ENCODE results near the gene ZER1.

Gene ZER1

GRCh38 chr9:128743421-128743820, 28.3 kb downstream of the ZER1 start:
- no peak for FAIRE-seq
- no peak for DNase-seq (ENCODE audit: insufficient read length, low spot score)

DNA sequence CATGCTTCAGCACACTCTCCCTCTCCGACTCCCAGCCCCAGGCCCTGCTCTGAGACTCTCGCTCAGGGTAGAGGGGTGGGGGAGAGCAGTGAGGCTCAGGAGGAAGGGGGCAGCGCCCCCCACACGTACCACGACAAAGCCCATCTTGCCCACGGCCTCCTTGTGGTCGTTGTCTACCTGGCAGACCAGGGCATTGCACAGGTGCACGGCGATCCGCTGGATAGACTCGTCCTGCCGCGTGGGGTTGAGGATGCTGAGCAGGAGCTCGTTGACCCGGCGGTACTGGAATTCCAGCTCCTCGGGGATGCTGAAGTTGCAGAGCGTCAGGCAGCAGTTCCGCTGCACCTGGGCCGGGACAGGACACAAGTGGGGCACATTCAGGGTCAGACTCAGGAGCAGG, 29.3 kb downstream of the ZER1 start:
- FAIRE-seq (no peak), DNase-seq (ENCODE audit: insufficient read length, low spot score) (no peak)

DNA sequence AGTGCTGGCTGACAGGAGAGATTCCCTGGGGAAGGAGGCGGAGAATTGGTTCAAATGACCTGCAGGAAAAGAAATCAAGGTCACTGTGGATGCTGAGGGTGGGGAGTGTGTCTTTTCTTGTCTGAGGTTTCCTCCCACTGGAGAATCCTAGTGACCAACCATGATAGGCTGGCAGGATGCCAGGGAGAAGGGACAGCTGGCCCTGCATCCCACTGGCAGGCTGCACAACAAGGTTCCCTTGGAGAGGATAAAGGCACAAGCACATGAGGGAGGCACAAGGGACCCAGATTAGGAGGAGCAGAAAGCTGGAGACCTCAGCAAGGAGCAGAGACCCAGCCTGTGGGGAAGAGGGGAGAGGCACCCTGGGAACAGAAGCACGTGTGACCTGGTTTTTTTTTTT, 36.4 kb downstream of the ZER1 start:
- no peak for DNase-seq (ENCODE audit: insufficient read length, low spot score)
- FAIRE-seq: no peak

- FAIRE-seq (no peak), DNase-seq (ENCODE audit: insufficient read length, low spot score) (peak; percentile 80)
These were observed 38.5 kb downstream of the ZER1 start for GRCh38 chr9:128733256-128733655.

DNA sequence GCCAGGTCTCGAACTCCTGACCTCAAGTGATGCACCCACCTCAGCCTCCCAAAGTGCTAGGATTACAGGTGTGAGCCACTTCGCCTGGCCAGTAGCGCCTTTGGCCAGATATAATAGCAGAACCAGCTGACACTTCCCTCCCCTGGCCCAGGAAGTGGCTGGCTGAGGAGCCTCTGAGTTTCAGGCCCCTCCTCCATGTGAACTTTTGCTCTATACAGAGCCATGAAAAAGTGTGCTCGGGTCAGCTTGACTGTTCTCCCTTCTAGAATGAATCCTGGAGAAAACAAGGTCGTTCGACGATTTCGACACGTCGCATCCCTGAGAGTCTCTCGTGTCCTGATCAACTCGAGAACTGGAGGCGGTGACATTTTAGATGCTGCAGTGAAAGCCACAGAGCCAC, 39.2 kb downstream of the ZER1 start:
- FAIRE-seq: no peak
- no peak for DNase-seq (ENCODE audit: insufficient read length, low spot score)

- FAIRE-seq (no peak), DNase-seq (ENCODE audit: insufficient read length, low spot score) (no peak)
These were observed 40.0 kb downstream of the ZER1 start for GRCh38 chr9:128731691-128732090.

DNA sequence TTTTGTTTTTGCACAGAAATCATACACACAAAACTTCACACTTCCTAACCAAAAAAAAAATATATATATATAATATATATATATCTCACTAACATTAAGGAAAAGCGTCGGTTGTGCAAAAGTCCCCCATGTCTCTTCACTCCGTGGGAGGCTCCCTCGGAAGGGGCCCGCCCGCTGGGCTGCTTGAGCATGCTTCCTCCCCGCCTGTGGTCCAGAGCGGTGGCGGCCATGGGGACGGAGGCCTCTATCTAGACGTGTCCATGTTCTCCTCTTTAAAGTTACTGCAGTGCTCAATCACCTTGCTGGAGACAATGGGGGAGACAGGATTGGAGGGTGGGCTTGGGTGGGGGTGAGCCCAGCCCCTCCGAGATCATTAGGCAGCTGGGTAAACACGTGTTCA, 40.6 kb downstream of the ZER1 start:
- DNase-seq (ENCODE audit: insufficient read length, low spot score) (no peak), FAIRE-seq (no peak)

DNA sequence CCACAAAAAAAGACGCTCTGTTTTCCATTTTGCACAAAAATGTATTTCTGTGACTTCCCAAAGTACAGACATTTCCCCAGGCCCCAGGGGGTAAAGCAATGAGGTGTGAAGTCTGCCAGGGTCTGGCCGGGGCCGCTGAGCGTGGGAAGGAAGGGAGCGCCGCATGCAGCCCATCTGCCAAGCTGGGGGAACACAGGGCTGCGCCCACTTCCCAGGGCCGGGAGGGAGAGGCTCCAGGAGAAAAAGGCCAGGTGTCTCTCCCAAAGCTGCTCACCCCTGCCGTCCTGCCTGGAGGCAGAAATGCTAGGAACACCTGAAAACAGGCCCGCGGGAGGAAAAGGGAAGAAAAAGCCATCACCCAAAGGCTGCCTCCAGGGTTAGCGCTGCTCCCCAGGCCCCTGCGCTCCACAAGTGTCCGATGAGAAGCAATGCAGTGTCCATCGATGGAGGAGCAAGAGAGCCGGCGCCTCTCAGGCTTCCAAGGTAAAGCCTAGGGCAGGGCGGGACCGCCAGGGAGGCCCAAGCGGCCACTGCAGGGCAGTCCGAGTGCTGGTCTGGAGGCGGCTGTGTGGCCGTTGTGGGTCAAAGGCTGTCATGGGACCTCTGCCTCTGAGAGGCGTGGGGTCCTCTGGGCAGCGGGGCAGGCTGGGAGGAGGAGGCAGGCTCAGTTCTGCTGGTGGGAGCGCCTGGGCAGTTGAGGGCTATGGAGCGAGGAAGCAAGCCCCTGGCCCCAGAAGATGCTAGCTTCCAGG, 41.8 kb downstream of the ZER1 start:
- DNase-seq (ENCODE audit: insufficient read length, low spot score): no peak
- no peak for FAIRE-seq

DNA sequence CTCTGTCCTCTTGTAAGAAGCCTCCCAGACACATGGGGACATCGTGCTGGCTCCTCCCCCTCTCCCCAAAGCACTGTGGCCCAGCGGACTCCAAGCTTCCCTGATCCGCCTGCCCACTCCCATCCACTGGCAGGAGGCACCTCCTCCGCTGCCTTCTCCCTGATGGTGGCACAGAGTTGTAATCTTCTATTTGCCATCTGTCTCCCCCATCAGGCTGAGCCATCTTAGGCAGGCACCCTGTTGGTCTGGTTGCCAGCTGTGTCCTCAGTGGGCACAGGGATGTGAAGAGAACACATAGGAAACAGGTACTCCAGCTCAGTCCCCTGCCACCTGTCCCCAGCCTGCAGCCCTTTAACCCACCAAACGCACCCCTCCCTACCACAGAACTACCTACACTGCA, 42.4 kb downstream of the ZER1 start:
- FAIRE-seq (no peak), DNase-seq (ENCODE audit: insufficient read length, low spot score) (no peak)

GRCh38 chr9:128728298-128728697, 43.4 kb downstream of the ZER1 start:
- DNase-seq (ENCODE audit: insufficient read length, low spot score) (no peak), FAIRE-seq (no peak)

DNA sequence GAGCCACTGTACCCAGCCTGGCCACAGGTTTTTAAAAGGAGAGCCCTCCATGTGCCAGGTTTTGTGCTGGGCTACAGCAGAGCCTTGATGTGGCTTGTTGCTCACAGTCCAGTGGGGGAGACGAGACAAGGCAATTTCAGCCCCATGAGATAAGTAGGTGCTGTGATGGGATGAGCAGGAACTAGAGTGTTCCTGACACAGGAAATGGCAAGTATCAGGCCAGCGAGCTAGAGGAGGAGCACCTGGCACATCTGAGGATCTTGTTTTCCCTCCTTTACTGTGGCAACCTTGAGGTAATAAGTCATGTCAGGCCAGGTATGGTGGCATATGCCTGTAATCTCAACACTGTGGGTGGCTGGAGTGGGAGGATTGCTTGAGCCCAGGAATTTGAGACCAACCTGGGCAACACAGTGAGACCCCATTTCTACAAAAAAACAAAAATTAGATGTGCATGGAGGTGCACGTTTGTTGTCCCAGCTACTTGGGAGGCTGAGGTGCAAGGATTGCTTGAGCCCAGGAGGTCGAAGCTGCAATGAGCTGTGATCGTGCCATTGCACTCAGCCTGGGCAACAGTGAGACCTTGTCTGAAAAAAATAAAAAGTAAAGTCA, 44.0 kb downstream of the ZER1 start:
- DNase-seq (ENCODE audit: insufficient read length, low spot score) (no peak), FAIRE-seq (no peak)

DNA sequence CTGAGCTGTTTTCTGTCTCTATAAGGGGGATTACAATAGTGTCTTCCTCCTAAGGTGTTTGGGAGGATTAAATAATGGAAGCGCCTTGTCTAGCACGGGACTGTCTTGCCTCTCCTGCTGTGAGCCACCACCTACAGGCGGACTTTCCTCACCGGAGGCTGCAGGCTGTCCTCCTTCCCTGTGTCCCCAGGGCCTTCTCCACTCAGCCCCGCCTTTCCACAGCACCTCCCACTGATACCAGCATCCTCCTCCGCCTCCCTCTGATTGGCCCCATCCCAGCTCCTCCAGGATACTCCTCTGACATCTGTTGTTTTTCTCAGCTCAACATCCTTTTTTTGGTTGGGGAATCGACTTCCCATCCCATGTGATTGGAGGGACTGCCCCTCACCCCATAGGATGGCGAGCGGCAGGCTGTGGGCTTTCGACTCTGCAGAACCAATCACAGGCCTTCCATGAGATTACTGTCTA, 46.9 kb downstream of the ZER1 start:
- FAIRE-seq (no peak), DNase-seq (ENCODE audit: insufficient read length, low spot score) (peak; percentile 57)

DNA sequence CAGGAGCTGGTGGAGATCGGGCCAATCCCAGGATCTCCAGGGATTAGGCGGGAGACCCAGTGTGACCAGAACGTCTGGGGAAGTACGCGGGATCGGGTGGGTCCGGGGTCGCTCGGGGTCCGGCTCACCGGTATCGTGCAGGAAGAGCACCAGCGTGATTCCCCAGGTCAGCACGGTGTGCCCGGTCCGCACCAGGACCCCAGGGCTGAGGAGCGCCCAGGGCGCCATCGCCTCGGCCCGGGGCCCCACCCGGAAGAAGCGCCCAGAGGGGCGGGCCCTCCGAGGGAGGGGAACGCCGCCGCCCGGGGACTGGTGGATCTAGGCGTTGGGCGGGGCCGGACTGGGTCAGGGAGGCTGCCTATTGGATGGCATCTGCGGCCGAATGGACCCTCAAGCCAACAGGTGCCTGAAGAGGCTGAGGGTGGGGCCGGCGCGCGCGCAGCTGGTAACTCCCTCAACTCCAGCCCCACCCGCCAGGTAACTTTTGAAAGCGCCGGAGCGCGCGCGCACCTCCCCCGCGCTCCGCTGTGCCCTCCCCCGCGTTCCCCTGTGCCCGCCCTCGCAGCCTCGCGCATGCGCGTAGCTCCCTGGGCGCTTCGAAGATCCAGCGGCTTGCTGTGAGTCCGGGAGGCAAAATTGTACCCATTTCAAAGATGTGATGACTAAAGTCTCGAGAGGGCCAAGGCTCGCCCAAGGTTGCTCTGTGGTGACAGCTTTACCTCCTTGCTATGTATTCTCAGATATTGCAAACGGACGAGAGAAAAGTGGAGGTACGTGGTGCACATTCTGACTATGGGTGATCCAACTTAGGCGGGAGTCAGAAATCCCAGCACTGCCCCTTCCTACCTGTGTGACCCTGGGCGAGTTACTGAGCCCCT, 47.6 kb downstream of the ZER1 start, which contains the start of gene ZDHHC12:
TSS of gene ZDHHC12 (minus strand) at position 262 of the 878 bp plus-strand sequence. CDS start at position 228, 34 bp downstream.
- peak; percentile 82 for FAIRE-seq
- DNase-seq (ENCODE audit: insufficient read length, low spot score): peak; percentile 98

DNA sequence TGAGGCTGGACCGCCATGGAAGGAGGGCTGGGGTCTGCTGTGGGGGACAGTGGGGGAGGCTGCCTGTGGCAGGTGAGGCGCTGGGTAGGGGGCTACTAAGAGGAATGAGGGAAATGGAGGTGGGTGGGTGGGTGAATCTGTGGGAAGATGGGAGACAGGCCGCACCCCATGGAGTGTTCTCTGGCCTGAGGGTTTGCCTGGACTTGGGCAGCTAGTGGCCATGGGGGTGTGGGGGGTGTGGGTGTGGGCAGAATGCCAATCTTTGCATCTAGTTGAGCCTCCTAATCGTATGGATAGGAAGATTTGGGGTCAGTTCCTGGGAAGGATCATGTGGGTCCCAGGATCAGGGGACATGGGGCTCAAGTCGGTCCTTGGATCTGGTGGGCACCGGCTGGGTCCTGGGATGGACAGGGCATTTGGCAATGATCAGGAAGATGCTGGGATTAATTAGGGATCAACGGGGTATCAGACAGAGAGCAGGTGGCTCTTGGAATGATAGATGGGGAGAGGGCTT, 48.3 kb downstream of the ZER1 start:
- FAIRE-seq: no peak
- DNase-seq (ENCODE audit: insufficient read length, low spot score): peak; percentile 12

GRCh38 chr9:128722380-128723351, 49.1 kb downstream of the ZER1 start:
- DNase-seq (ENCODE audit: insufficient read length, low spot score) (no peak), FAIRE-seq (no peak)

DNA sequence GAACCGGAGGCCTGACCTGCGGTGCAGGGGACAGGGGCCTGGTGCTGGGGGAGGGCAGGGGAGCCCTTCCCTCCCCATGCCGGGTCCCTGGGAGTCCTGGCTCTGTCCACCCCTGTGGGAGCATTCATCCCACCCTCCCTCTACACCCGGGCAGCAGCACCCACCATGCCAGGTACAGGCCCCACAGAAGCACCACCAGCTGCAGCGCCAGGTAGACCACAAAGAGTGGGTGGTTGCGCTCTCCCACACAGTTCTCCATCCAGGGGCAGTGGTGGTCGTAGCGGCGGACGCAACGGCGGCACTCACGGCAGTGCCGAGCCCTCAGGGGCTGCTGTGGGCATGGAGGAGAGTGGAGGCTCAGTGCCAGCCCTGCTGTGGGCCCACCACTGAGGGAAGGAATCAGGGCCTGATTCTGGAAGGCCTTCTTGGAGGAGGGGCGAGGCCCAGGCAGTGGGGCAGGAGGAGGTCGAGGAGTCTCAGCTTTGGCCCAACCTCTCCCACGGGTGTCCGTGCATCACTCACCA, 50.2 kb downstream of the ZER1 start:
- DNase-seq (ENCODE audit: insufficient read length, low spot score) (no peak), FAIRE-seq (no peak)

DNA sequence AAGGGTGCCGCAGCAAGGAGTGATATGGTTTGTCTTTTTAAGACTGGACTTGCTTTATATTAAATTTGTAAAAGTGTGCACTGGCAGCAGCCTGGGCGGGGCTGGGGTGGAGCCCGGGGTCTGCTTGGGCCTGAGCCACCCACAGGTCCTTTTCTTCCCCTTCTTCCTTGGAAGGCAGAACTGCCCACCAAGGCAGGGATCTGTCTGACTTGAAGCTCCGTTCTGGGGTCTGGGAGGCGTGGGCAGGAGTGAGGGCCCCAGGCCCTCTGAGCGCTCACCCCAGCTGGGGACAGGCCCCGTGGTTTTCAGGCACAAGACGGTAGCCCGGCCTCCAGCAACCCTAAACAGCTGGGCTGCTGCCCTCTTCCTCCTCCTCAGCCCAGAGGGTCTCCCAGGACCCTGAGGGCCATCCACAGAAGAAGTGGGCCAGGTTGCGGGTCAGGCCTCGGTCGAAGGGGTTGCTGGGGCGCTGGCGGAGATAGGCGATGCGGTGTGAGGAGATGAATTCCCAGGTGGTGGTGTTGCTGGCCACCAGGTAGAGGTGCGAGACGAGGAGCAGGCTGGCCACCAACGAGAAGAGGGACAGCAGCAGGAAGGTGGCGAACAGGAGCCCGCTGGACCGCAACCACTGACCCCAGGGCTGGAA, 50.8 kb downstream of the ZER1 start:
- DNase-seq (ENCODE audit: insufficient read length, low spot score) (no peak), FAIRE-seq (no peak)

DNA sequence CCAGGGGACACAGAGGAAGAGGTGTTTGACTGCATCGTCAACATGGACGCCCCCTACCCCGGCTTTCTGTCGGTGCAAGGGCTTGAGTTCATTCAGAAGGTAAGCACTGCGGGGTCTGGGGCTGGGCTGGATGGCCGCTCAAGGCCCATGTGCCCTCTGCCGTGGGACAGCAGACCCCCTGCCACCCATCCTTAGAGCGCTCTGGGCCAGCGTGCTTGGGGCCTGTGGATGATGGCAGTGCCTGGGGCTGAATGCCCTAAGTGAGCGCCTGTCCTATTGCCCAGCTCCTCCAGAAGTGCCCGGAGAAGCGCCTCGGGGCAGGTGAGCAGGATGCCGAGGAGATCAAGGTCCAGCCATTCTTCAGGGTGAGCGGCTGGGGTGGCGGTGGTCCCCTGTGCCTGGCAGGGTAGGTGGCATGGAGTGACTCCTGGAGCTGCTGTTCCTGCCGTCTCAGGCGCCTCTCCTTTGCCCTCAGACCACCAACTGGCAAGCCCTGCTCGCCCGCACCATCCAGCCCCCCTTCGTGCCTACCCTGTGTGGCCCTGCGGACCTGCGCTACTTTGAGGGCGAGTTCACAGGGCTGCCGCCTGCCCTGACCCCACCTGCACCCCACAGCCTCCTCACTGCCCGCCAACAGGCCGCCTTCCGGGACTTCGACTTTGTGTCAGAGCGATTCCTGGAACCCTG, 51.7 kb downstream of the ZER1 start:
- no peak for DNase-seq (ENCODE audit: insufficient read length, low spot score)
- no peak for FAIRE-seq

GRCh38 chr9:128718475-128718874, 53.3 kb downstream of the ZER1 start:
- DNase-seq (ENCODE audit: insufficient read length, low spot score) (no peak), FAIRE-seq (no peak)

Data from HTR-8/SVneo (cell line).